HepG2 (cell line): ENCODE measurements around the gene SYS1. TPM values are rescaled to one million over a fixed set of nuclear protein-coding genes. Genes with fewer than 3 reads are reported as not detected.

ENCODE experiments used
- CENPT ChIP-seq: sonication (generic); formaldehyde crosslinking; IDR thresholded peaks from 2 replicates; pipeline ENCODE4 v1.8.0; 2022; ENCODE audit warnings: low read depth, mild to moderate bottlenecking, moderate library complexity, missing genetic modification reagents
- HDAC2 ChIP-seq: sonication (generic); formaldehyde crosslinking; IDR thresholded peaks from 2 replicates; pipeline ENCODE4 v1.4.0; 2020; ENCODE audit warnings: missing genetic modification reagents
- HMGA1 ChIP-seq: sonication (generic); formaldehyde crosslinking; conservative IDR thresholded peaks from 2 replicates; pipeline ENCODE4 v1.4.0; 2020; ENCODE audit warnings: missing genetic modification reagents
- IRX3 ChIP-seq: sonication (generic); formaldehyde crosslinking; IDR thresholded peaks from 2 replicates; pipeline ENCODE4 v1.8.1; 2023; ENCODE audit warnings: mild to moderate bottlenecking, low read depth, missing genetic modification reagents, borderline replicate concordance
- TRIM24 ChIP-seq: sonication (generic); formaldehyde crosslinking; IDR thresholded peaks from 2 replicates; pipeline ENCODE4 v1.8.0; 2022; ENCODE audit warnings: mild to moderate bottlenecking, missing genetic modification reagents
- ZFY ChIP-seq: sonication (generic); formaldehyde crosslinking; IDR thresholded peaks from 2 replicates; pipeline ENCODE4 v1.4.0; 2020; ENCODE audit warnings: missing genetic modification reagents
- ZNF367 ChIP-seq: sonication (generic); formaldehyde crosslinking; IDR thresholded peaks from 2 replicates; pipeline ENCODE4 v1.4.0; 2020; ENCODE audit warnings: missing genetic modification reagents, borderline replicate concordance
- ZSCAN29 ChIP-seq: sonication (generic); formaldehyde crosslinking; conservative IDR thresholded peaks from 2 replicates; pipeline ENCODE4 v1.4.0; 2020; ENCODE audit warnings: mild to moderate bottlenecking, missing genetic modification reagents
- polyA plus RNA-seq, 8 experiments: library from polyadenylated mRNA; depleted of rRNA in 3 of 8; stranded (reverse) in 7 of 8; unstranded in 1 of 8; fragments of >200 nt; fragmentation: Illumina TruSeq in 4 of 8; extraction: Trizol in 4 of 8; gene quantifications; 2 replicates each; pipeline versions ENCODE4 v1.2.1 to v1.2.3, GENCODE V29; 2011 to 2016; ENCODE audit warnings: low read depth in 4 of 8, missing spikeins in 1 of 8, mixed read lengths in 1 of 8; ENCODE audit not compliant: insufficient read depth in 1 of 8
- total RNA-seq, 5 experiments: library from RNA; depleted of rRNA; stranded (reverse); fragments of >200 nt; fragmentation: Illumina TruSeq; extraction: Trizol; gene quantifications; 2 replicates each; pipeline ENCODE4 v1.2.3, GENCODE V29; 2016; ENCODE audit warnings: low read depth in 1 of 5
- TF ChIP-seq, protein P1 (sequence below): fragments of 450-650 bp; IDR thresholded peaks from 2 replicates; pipeline ENCODE4 v1.6.1; 2017; ENCODE audit warnings: mild to moderate bottlenecking
- TF ChIP-seq, protein P2 (sequence below): sonication (generic); formaldehyde crosslinking; IDR thresholded peaks from 2 replicates; pipeline ENCODE4 v1.4.0; 2020; ENCODE audit warnings: missing genetic modification reagents

The SYS1 gene
- total and polyA plus RNA-seq, 2 of the 13 experiments (the other 11 are each of a cell fraction or from before 2014, with no cell fraction given): 38.3 to 65.6 TPM

DNA sequence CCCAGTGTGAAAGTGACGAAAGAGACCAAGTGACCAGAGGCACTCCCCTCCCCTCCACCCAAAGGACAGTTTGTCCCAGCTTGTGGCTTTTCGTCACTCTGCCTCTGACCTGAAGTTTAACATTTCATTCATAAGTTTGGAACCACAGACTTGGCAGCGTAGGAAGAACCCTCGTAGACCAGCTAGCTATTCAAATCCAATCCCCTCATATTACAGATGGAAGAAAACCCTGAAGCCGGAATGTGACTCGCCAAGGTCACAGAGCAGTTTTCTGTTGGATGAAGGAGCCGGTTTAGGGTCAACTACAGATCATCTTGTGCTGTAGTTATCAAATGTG lies 3.9 kb upstream of the SYS1 start (continued):
- TF ChIP-seq CENPT (CRISPR knock-in tag) (no peak), ZFY (CRISPR knock-in tag) (0 out of 2 replicates have a peak, but pooled peaks have one; percentile 6), HDAC2 (no peak), ZSCAN29 (CRISPR knock-in tag) (no peak), ZNF367 (CRISPR knock-in tag) (no peak), HMGA1 (CRISPR knock-in tag) (no peak), IRX3 (CRISPR knock-in tag) (no peak), TRIM24 (CRISPR knock-in tag) (no peak)
- TF ChIP-seq, protein P1, sequence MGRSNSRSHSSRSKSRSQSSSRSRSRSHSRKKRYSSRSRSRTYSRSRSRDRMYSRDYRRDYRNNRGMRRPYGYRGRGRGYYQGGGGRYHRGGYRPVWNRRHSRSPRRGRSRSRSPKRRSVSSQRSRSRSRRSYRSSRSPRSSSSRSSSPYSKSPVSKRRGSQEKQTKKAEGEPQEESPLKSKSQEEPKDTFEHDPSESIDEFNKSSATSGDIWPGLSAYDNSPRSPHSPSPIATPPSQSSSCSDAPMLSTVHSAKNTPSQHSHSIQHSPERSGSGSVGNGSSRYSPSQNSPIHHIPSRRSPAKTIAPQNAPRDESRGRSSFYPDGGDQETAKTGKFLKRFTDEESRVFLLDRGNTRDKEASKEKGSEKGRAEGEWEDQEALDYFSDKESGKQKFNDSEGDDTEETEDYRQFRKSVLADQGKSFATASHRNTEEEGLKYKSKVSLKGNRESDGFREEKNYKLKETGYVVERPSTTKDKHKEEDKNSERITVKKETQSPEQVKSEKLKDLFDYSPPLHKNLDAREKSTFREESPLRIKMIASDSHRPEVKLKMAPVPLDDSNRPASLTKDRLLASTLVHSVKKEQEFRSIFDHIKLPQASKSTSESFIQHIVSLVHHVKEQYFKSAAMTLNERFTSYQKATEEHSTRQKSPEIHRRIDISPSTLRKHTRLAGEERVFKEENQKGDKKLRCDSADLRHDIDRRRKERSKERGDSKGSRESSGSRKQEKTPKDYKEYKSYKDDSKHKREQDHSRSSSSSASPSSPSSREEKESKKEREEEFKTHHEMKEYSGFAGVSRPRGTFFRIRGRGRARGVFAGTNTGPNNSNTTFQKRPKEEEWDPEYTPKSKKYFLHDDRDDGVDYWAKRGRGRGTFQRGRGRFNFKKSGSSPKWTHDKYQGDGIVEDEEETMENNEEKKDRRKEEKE: no peak
- TF ChIP-seq, protein P2, sequence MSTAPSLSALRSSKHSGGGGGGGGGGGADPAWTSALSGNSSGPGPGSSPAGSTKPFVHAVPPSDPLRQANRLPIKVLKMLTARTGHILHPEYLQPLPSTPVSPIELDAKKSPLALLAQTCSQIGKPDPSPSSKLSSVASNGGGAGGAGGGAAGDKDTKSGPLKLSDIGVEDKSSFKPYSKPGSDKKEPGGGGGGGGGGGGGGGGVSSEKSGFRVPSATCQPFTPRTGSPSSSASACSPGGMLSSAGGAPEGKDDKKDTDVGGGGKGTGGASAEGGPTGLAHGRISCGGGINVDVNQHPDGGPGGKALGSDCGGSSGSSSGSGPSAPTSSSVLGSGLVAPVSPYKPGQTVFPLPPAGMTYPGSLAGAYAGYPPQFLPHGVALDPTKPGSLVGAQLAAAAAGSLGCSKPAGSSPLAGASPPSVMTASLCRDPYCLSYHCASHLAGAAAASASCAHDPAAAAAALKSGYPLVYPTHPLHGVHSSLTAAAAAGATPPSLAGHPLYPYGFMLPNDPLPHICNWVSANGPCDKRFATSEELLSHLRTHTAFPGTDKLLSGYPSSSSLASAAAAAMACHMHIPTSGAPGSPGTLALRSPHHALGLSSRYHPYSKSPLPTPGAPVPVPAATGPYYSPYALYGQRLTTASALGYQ (CRISPR knock-in tag): 0 out of 2 replicates have a peak, but pooled peaks have one; percentile 70
